ENCODE data around the gene UTP4. TPM values are rescaled to one million over a fixed set of nuclear protein-coding genes. Genes with fewer than 3 reads are reported as not detected.
"Not testable (repeated sequence)": the region's sequence is repeated elsewhere in the genome, so short reads cannot be mapped to it uniquely, and the experiment has no call there.

Gene UTP4
- total RNA-seq, 1 donor from 2014 or later, result 51.4 TPM

- H3K27me3 Mint-ChIP-seq, result no peaks in the 10 kb centered on the region
- H3K4me1 Mint-ChIP-seq (ENCODE audit: low read depth), result peaks cover 34% of the 10 kb centered on the region
- TF ChIP-seq, protein P1, sequence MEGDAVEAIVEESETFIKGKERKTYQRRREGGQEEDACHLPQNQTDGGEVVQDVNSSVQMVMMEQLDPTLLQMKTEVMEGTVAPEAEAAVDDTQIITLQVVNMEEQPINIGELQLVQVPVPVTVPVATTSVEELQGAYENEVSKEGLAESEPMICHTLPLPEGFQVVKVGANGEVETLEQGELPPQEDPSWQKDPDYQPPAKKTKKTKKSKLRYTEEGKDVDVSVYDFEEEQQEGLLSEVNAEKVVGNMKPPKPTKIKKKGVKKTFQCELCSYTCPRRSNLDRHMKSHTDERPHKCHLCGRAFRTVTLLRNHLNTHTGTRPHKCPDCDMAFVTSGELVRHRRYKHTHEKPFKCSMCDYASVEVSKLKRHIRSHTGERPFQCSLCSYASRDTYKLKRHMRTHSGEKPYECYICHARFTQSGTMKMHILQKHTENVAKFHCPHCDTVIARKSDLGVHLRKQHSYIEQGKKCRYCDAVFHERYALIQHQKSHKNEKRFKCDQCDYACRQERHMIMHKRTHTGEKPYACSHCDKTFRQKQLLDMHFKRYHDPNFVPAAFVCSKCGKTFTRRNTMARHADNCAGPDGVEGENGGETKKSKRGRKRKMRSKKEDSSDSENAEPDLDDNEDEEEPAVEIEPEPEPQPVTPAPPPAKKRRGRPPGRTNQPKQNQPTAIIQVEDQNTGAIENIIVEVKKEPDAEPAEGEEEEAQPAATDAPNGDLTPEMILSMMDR (IDR thresholded peaks at IDR 0.05; ENCODE audit: unreplicated experiment), result no peak
- peak overlapping the region; percentile 97 for H3K27ac Mint-ChIP-seq
- DNase-seq (ENCODE audit: low spot score, unreplicated experiment), result peak; percentile 82
- H3K4me3 Mint-ChIP-seq (ENCODE audit: low read depth), result peak overlapping the region; percentile 99
- no peaks in the 10 kb centered on the region for H3K9me3 Mint-ChIP-seq (ENCODE audit: low read depth)
- H3K36me3 Mint-ChIP-seq (ENCODE audit: insufficient read depth), result peaks cover 7% of the 10 kb centered on the region
Observed at GRCh38 chr16:69131839-69132423, 518 bp upstream of the UTP4 start.

GRCh38 chr16:69133373-69133954, 1.0 kb downstream of the UTP4 start:
- TF ChIP-seq, protein P1 (IDR thresholded peaks at IDR 0.05; ENCODE audit: unreplicated experiment), result no peak
- DNase-seq (ENCODE audit: low spot score, unreplicated experiment), result no peak
- no peaks in the 10 kb centered on the region for H3K9me3 Mint-ChIP-seq (ENCODE audit: low read depth)
- peaks cover 34% of the 10 kb centered on the region for H3K4me1 Mint-ChIP-seq (ENCODE audit: low read depth)
- H3K36me3 Mint-ChIP-seq (ENCODE audit: insufficient read depth), result peaks cover 10% of the 10 kb centered on the region
- peak overlapping the region; percentile 97 for H3K27ac Mint-ChIP-seq
- H3K4me3 Mint-ChIP-seq (ENCODE audit: low read depth), result peak overlapping the region; percentile 99
- no peaks in the 10 kb centered on the region for H3K27me3 Mint-ChIP-seq

DNA sequence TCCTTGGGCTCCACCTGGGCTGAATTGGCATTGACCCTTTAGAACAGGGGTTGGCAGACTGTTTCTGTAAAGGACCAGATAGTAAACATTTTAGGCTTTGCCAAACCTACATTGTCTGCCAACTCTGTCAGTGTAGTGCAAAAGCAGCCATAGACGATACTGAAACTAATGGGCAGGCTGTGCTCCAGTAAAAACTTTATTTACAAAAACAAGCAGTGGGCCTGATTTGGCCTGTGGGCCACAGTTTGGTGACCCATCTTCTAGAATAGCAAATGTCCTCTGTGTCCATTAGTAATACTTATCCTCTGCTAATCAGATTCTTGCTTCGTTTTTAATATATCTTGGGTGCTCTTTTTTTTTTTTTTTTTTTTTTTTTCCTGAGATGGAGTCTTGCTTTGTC, 6.2 kb downstream of the UTP4 start:
- Mint-ChIP-seq H3K27ac (no peak overlapping the region), H3K4me3 (ENCODE audit: low read depth) (no peak overlapping the region), H3K4me1 (ENCODE audit: low read depth) (peaks cover 16% of the 10 kb centered on the region), H3K36me3 (ENCODE audit: insufficient read depth) (peaks cover 30% of the 10 kb centered on the region), H3K9me3 (ENCODE audit: low read depth) (no peaks in the 10 kb centered on the region), H3K27me3 (no peaks in the 10 kb centered on the region)
- TF ChIP-seq, protein P1 (IDR thresholded peaks at IDR 0.05; ENCODE audit: unreplicated experiment), result no peak
- no peak for DNase-seq (ENCODE audit: low spot score, unreplicated experiment)

DNA sequence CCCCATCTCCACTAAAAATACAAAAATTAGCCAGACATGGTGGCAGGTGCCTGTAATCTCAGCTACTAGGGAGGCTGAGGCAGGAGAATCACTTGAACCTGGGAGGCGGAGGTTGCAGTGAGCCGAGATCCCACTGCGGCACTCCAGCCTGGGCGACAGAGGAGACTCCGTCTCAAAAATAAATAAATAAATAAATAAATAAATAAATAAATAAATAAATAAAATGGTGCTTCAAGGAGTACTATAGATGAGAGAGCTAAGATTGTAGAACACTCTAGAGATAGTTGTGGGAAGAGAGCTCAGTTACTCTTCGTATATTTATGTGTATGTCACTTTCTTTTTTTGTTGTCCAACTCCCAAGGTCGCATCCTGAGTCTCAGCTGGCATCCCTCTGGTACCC, 7.0 kb downstream of the UTP4 start:
- not testable (repeated sequence) for H3K27ac Mint-ChIP-seq; H3K9me3 Mint-ChIP-seq (ENCODE audit: low read depth); H3K4me1 Mint-ChIP-seq (ENCODE audit: low read depth); H3K27me3 Mint-ChIP-seq; H3K4me3 Mint-ChIP-seq (ENCODE audit: low read depth); DNase-seq (ENCODE audit: low spot score, unreplicated experiment)
- peaks cover 33% of the 10 kb centered on the region for H3K36me3 Mint-ChIP-seq (ENCODE audit: insufficient read depth)

- DNase-seq (ENCODE audit: low spot score, unreplicated experiment), result no peak
- H3K36me3 Mint-ChIP-seq (ENCODE audit: insufficient read depth), result peaks cover 37% of the 10 kb centered on the region
- TF ChIP-seq, protein P1 (IDR thresholded peaks at IDR 0.05; ENCODE audit: unreplicated experiment), result no peak
- peak overlapping the region; percentile 81 for H3K27ac Mint-ChIP-seq
- no peaks in the 10 kb centered on the region for H3K9me3 Mint-ChIP-seq (ENCODE audit: low read depth)
- H3K4me3 Mint-ChIP-seq (ENCODE audit: low read depth), result no peak overlapping the region
- H3K27me3 Mint-ChIP-seq, result no peaks in the 10 kb centered on the region
- H3K4me1 Mint-ChIP-seq (ENCODE audit: low read depth), result peaks cover 5% of the 10 kb centered on the region
Observed at GRCh38 chr16:69141014-69141413, 8.6 kb downstream of the UTP4 start.

DNA sequence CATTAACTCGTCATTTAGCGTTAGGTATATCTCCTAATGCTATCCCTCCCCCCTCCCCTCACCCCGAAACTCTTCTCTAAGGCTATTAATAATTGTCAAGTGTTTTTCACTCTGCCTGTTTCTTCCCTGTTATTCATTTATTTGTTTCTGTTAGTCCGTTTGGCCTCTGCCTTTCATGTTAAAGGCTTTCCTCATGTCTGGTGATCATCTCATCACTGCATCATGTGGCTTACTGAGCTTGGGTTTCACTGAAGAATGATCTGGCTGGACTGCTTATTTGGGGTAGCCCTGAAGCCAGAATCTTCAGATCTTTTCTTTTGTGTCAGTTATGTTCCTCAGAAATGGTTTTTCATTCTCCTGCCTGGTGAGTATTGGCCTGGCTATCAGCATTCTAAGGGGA, 9.5 kb downstream of the UTP4 start:
- Mint-ChIP-seq H3K4me3 (ENCODE audit: low read depth) (no peak overlapping the region), H3K27me3 (no peaks in the 10 kb centered on the region), H3K27ac (peak overlapping the region; percentile 66), H3K36me3 (ENCODE audit: insufficient read depth) (peaks cover 39% of the 10 kb centered on the region), H3K4me1 (ENCODE audit: low read depth) (peaks cover 5% of the 10 kb centered on the region), H3K9me3 (ENCODE audit: low read depth) (no peaks in the 10 kb centered on the region)
- TF ChIP-seq, protein P1 (IDR thresholded peaks at IDR 0.05; ENCODE audit: unreplicated experiment), result no peak
- DNase-seq (ENCODE audit: low spot score, unreplicated experiment), result no peak
